HG03460 (cell line): Measurements from ENCODE around the gene ROBO4.

Experiments used
- ATAC-seq: cut with Tn5 transposase; IDR thresholded peaks from one replicate; pipeline ENCODE4 v1.9.1; 2021; ENCODE audit not compliant: unreplicated experiment

The ROBO4 gene

GRCh38 chr11:124890683-124891372 is 6.8 kb downstream of the ROBO4 start:
- no peak for ATAC-seq

- no peak for ATAC-seq
Observed at GRCh38 chr11:124890151-124890550, 7.5 kb downstream of the ROBO4 start.

GRCh38 chr11:124889191-124890091 is 8.2 kb downstream of the ROBO4 start:
- ATAC-seq, result no peak

- no peak for ATAC-seq
Observed at GRCh38 chr11:124887667-124888013, 10.0 kb downstream of the ROBO4 start.

GRCh38 chr11:124886978-124887666 is 10.5 kb downstream of the ROBO4 start:
- no peak for ATAC-seq

- ATAC-seq, result no peak
Observed at GRCh38 chr11:124886476-124886875, 11.2 kb downstream of the ROBO4 start.

GRCh38 chr11:124884869-124885479 is 12.7 kb downstream of the ROBO4 start:
- no peak for ATAC-seq

GRCh38 chr11:124884340-124884739 is 13.3 kb downstream of the ROBO4 start:
- ATAC-seq, result no peak

- ATAC-seq, result no peak
Observed at GRCh38 chr11:124882339-124883071, 15.2 kb downstream of the ROBO4 start.

- ATAC-seq, result no peak
Observed at GRCh38 chr11:124880958-124881357, 16.7 kb downstream of the ROBO4 start.

- no peak for ATAC-seq
Observed at GRCh38 chr11:124880290-124880611, 17.4 kb downstream of the ROBO4 start.

GRCh38 chr11:124879493-124880289 is 18.0 kb downstream of the ROBO4 start:
- no peak for ATAC-seq

GRCh38 chr11:124878759-124879492 is 18.7 kb downstream of the ROBO4 start:
- no peak for ATAC-seq

- no peak for ATAC-seq
Observed at GRCh38 chr11:124877910-124878758, 19.5 kb downstream of the ROBO4 start.

GRCh38 chr11:124877631-124877909 is 20.1 kb downstream of the ROBO4 start:
- ATAC-seq, result no peak

- no peak for ATAC-seq
Observed at GRCh38 chr11:124876818-124877630, 20.6 kb downstream of the ROBO4 start.

GRCh38 chr11:124875943-124876817 is 21.5 kb downstream of the ROBO4 start:
- peak; percentile 86 for ATAC-seq
